ENCODE data around the gene CCDC196. TPM values are rescaled to one million over a fixed set of nuclear protein-coding genes. Genes with fewer than 3 reads are reported as not detected.

The CCDC196 gene
- total RNA-seq, 1 experiment from 2014 or later, result not detected

DNA sequence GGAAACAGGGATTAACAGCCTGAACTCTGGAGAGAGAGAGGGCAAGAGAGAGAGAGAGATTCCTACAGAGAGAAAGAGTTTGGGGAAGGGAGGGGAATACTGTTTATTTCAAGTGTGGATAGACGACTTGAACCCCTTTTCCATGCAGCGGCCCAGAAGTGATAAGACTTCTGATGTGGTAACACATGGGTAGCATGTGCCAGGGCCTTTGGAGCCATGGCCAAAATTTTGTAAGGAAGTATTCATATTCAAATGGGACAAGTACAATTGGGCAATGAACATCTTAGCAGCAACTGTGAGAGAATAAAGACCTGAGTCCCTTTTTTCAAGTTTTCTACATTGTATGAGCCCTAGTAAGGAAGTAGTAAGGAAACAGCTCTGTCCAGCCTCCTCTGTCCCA is 42.4 kb upstream of the CCDC196 start:
- H3K36me3 ChIP-seq (ENCODE audit: control insufficient read depth, insufficient read depth, low read length), result no peaks in the 10 kb centered on the region
- no peaks in the 10 kb centered on the region for H3K4me1 ChIP-seq
- DNase-seq, result no peak
- BruUV-seq (replicated peaks), result no TSS peak
- ChIA-PET CTCF (no interaction called here), POLR2A (no interaction called here)
- Mint-ChIP-seq H3K4me1 (ENCODE audit: low read depth, unreplicated experiment) (no peaks in the 10 kb centered on the region), H3K4me3 (ENCODE audit: unreplicated experiment) (no peak overlapping the region), H3K27me3 (ENCODE audit: insufficient read depth, unreplicated experiment) (peaks cover 3% of the 10 kb centered on the region), H3K36me3 (ENCODE audit: insufficient read depth, unreplicated experiment) (no peaks in the 10 kb centered on the region), H3K9me3 (ENCODE audit: unreplicated experiment) (peaks cover 23% of the 10 kb centered on the region), H3K27ac (ENCODE audit: unreplicated experiment) (no peak overlapping the region)
- H3K4me3 ChIP-seq (ENCODE audit: low read depth, low read length), result no peak overlapping the region
- no peaks in the 10 kb centered on the region for H3K9me3 ChIP-seq
- TF ChIP-seq, protein P1, sequence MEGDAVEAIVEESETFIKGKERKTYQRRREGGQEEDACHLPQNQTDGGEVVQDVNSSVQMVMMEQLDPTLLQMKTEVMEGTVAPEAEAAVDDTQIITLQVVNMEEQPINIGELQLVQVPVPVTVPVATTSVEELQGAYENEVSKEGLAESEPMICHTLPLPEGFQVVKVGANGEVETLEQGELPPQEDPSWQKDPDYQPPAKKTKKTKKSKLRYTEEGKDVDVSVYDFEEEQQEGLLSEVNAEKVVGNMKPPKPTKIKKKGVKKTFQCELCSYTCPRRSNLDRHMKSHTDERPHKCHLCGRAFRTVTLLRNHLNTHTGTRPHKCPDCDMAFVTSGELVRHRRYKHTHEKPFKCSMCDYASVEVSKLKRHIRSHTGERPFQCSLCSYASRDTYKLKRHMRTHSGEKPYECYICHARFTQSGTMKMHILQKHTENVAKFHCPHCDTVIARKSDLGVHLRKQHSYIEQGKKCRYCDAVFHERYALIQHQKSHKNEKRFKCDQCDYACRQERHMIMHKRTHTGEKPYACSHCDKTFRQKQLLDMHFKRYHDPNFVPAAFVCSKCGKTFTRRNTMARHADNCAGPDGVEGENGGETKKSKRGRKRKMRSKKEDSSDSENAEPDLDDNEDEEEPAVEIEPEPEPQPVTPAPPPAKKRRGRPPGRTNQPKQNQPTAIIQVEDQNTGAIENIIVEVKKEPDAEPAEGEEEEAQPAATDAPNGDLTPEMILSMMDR (IDR thresholded peaks at IDR 0.05; ENCODE audit: insufficient read depth in 1 of 2, low read depth in 1 of 2, low read length in 1 of 2, severe bottlenecking in 1 of 2, unreplicated experiment in 1 of 2), result no peak
- intact Hi-C loops (cut with micrococcal nuclease; ENCODE audit: unreplicated experiment), result no loop called here
- no peaks in the 10 kb centered on the region for H3K27me3 ChIP-seq (replicated peaks; ENCODE audit: control insufficient read depth, insufficient read depth, low read length)

DNA sequence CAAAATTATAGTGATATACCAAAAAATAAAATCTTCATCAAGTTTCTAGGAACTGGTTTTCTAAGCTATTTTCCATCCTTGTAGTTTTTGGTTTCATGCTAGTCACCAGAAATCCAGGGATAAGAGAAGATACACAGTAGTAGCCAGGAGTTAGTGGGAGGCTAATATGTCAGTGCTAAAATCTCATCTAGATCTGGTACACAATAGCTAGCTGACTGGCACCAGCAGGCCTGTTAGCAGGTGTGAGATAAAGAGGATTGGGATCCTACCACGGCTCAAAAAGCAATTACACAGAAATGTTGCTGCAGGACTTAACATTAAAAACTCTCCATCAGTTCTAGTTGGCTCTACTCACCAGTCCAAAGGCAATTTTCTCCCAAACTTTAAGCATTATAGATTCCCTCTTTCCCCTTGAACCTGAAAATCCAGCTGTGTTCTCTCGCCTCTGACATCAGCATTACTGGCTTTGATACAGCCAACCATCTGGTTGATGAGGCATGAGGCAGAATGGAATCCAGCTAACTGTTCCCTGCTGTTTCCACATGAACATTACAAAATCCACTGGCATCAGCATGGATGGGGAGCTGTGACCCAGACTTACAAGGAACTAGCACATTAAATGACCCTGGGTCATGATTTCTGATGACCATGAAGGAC is 41.8 kb upstream of the CCDC196 start:
- intact Hi-C loops (cut with micrococcal nuclease; ENCODE audit: unreplicated experiment), result no loop called here
- H3K36me3 Mint-ChIP-seq (ENCODE audit: insufficient read depth, unreplicated experiment), result no peaks in the 10 kb centered on the region
- peaks cover 17% of the 10 kb centered on the region for H3K9me3 Mint-ChIP-seq (ENCODE audit: unreplicated experiment)
- Histone ChIP-seq H3K4me1 (no peaks in the 10 kb centered on the region), H3K9me3 (no peaks in the 10 kb centered on the region), H3K27me3 (replicated peaks; ENCODE audit: control insufficient read depth, insufficient read depth, low read length) (no peaks in the 10 kb centered on the region), H3K4me3 (ENCODE audit: low read depth, low read length) (no peak overlapping the region), H3K36me3 (ENCODE audit: control insufficient read depth, insufficient read depth, low read length) (no peaks in the 10 kb centered on the region)
- peaks cover 3% of the 10 kb centered on the region for H3K27me3 Mint-ChIP-seq (ENCODE audit: insufficient read depth, unreplicated experiment)
- no TSS peak for BruUV-seq (replicated peaks)
- no peak overlapping the region for H3K4me3 Mint-ChIP-seq (ENCODE audit: unreplicated experiment)
- TF ChIP-seq, protein P1 (IDR thresholded peaks at IDR 0.05; ENCODE audit: insufficient read depth in 1 of 2, low read depth in 1 of 2, low read length in 1 of 2, severe bottlenecking in 1 of 2, unreplicated experiment in 1 of 2), result no peak
- ChIA-PET POLR2A (no interaction called here), CTCF (no interaction called here)
- H3K4me1 Mint-ChIP-seq (ENCODE audit: low read depth, unreplicated experiment), result no peaks in the 10 kb centered on the region
- H3K27ac Mint-ChIP-seq (ENCODE audit: unreplicated experiment), result no peak overlapping the region
- no peak for DNase-seq

DNA sequence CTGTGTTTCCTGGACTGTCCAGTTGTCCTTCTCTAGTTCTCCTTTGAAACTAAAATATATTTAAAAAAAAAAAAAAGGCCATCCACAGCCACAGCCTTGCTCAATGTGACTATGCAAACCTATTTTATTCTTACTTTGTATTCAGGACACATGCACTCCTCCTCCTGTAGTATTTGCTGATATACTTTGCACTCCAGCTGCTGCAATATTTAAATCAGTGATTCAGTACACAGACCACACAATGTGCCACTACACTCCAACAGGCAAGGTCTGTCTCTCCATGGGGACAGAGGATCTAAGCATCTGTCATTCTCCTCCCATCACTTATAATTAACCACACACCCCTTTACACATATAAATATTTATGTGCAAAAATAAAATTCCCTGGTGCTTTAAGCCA is 40.2 kb upstream of the CCDC196 start:
- Mint-ChIP-seq H3K9me3 (ENCODE audit: unreplicated experiment) (peaks cover 2% of the 10 kb centered on the region), H3K4me3 (ENCODE audit: unreplicated experiment) (no peak overlapping the region), H3K36me3 (ENCODE audit: insufficient read depth, unreplicated experiment) (no peaks in the 10 kb centered on the region), H3K27me3 (ENCODE audit: insufficient read depth, unreplicated experiment) (peaks cover 3% of the 10 kb centered on the region), H3K4me1 (ENCODE audit: low read depth, unreplicated experiment) (no peaks in the 10 kb centered on the region), H3K27ac (ENCODE audit: unreplicated experiment) (no peak overlapping the region)
- ChIA-PET POLR2A (no interaction called here), CTCF (no interaction called here)
- no peaks in the 10 kb centered on the region for H3K9me3 ChIP-seq
- H3K36me3 ChIP-seq (ENCODE audit: control insufficient read depth, insufficient read depth, low read length), result no peaks in the 10 kb centered on the region
- no TSS peak for BruUV-seq (replicated peaks)
- intact Hi-C loops (cut with micrococcal nuclease; ENCODE audit: unreplicated experiment), result no loop called here
- H3K4me3 ChIP-seq (ENCODE audit: low read depth, low read length), result no peak overlapping the region
- no peaks in the 10 kb centered on the region for H3K27me3 ChIP-seq (replicated peaks; ENCODE audit: control insufficient read depth, insufficient read depth, low read length)
- no peak for DNase-seq
- no peaks in the 10 kb centered on the region for H3K4me1 ChIP-seq
- TF ChIP-seq, protein P1 (IDR thresholded peaks at IDR 0.05; ENCODE audit: insufficient read depth in 1 of 2, low read depth in 1 of 2, low read length in 1 of 2, severe bottlenecking in 1 of 2, unreplicated experiment in 1 of 2), result no peak
